ENCODE results near the gene DNMT1.

The DNMT1 gene

GRCh38 chr19:10100163-10100785 lies 94.5 kb downstream of the DNMT1 start:
- Histone ChIP-seq H3K9ac (ENCODE audit: low read length) (no peak overlapping the region), H3K56ac (ENCODE audit: low read length) (no peak overlapping the region)
- WGBS (ENCODE audit: extremely low coverage, insufficient coverage, low lambda C conversion rate): no CpG with 5 or more reads among the region's 5 CpGs

GRCh38 chr19:10096615-10096963 lies 98.2 kb downstream of the DNMT1 start:
- Histone ChIP-seq H2BK15ac (replicated peaks; ENCODE audit: low read depth) (no peak overlapping the region), H3K56ac (ENCODE audit: low read length) (peak overlapping the region; percentile 94), H3K4ac (ENCODE audit: low read depth, low read length) (peak overlapping the region; percentile 40), H4K5ac (ENCODE audit: low read length) (no peak overlapping the region), H3K4me1 (ENCODE audit: control insufficient read depth, low read depth, low read length) (no peaks in the 10 kb centered on the region), H3K79me1 (ENCODE audit: low read length) (no peaks in the 10 kb centered on the region), H3K9ac (ENCODE audit: low read length) (peak overlapping the region; percentile 84), H2BK5ac (ENCODE audit: low read length) (no peak overlapping the region), H3K23ac (ENCODE audit: low read length) (no peak overlapping the region), H4K8ac (ENCODE audit: low read depth, low read length) (peak overlapping the region; percentile 84), H3K27ac (ENCODE audit: low read depth, low read length) (no peak overlapping the region), H2AK5ac (ENCODE audit: low read length) (no peak overlapping the region), H3K36me3 (ENCODE audit: control insufficient read depth, insufficient read depth, low read length) (no peaks in the 10 kb centered on the region), H3K79me2 (ENCODE audit: control insufficient read depth, insufficient read depth, low read length) (no peaks in the 10 kb centered on the region), H3K27me3 (ENCODE audit: insufficient read depth, low read length, poor library complexity) (peaks cover 2% of the 10 kb centered on the region), H3K4me3 (ENCODE audit: low read length) (no peak overlapping the region), H2BK120ac (ENCODE audit: low read depth, low read length) (no peak overlapping the region), H3K4me2 (ENCODE audit: low read length) (peak overlapping the region; percentile 79), H3K18ac (ENCODE audit: low read length) (no peak overlapping the region)
- no CpG with 5 or more reads among the region's 26 CpGs for WGBS (ENCODE audit: extremely low coverage, insufficient coverage, low lambda C conversion rate)
- no peak for DNase-seq

More at GRCh38 chr19:10100163-10100785, 94.5 kb downstream of the DNMT1 start:
- Histone ChIP-seq H2BK5ac (ENCODE audit: low read length) (no peak overlapping the region), H4K8ac (ENCODE audit: low read depth, low read length) (no peak overlapping the region), H3K4ac (ENCODE audit: low read depth, low read length) (no peak overlapping the region), H2BK120ac (ENCODE audit: low read depth, low read length) (no peak overlapping the region), H3K18ac (ENCODE audit: low read length) (no peak overlapping the region), H3K4me1 (ENCODE audit: control insufficient read depth, low read depth, low read length) (no peaks in the 10 kb centered on the region), H3K4me3 (ENCODE audit: low read length) (no peak overlapping the region), H3K79me2 (ENCODE audit: control insufficient read depth, insufficient read depth, low read length) (no peaks in the 10 kb centered on the region), H4K5ac (ENCODE audit: low read length) (no peak overlapping the region), H3K23ac (ENCODE audit: low read length) (no peak overlapping the region), H3K36me3 (ENCODE audit: control insufficient read depth, insufficient read depth, low read length) (no peaks in the 10 kb centered on the region), H3K4me2 (ENCODE audit: low read length) (no peak overlapping the region), H2BK15ac (replicated peaks; ENCODE audit: low read depth) (no peak overlapping the region), H3K27me3 (ENCODE audit: insufficient read depth, low read length, poor library complexity) (peaks cover 2% of the 10 kb centered on the region), H2AK5ac (ENCODE audit: low read length) (no peak overlapping the region), H3K27ac (ENCODE audit: low read depth, low read length) (no peak overlapping the region), H3K79me1 (ENCODE audit: low read length) (no peaks in the 10 kb centered on the region)
- no peak for DNase-seq

GRCh38 chr19:10095948-10096614 lies 98.7 kb downstream of the DNMT1 start:
- Histone ChIP-seq H3K4ac (ENCODE audit: low read depth, low read length) (peak overlapping the region; percentile 40), H2BK5ac (ENCODE audit: low read length) (no peak overlapping the region), H3K4me2 (ENCODE audit: low read length) (peak overlapping the region; percentile 79), H4K8ac (ENCODE audit: low read depth, low read length) (peak overlapping the region; percentile 84), H4K5ac (ENCODE audit: low read length) (no peak overlapping the region), H3K56ac (ENCODE audit: low read length) (peak overlapping the region; percentile 94), H3K27me3 (ENCODE audit: insufficient read depth, low read length, poor library complexity) (peaks cover 2% of the 10 kb centered on the region), H3K4me1 (ENCODE audit: control insufficient read depth, low read depth, low read length) (no peaks in the 10 kb centered on the region), H2AK5ac (ENCODE audit: low read length) (no peak overlapping the region), H3K79me1 (ENCODE audit: low read length) (no peaks in the 10 kb centered on the region), H3K9ac (ENCODE audit: low read length) (peak overlapping the region; percentile 84), H3K27ac (ENCODE audit: low read depth, low read length) (no peak overlapping the region), H3K4me3 (ENCODE audit: low read length) (no peak overlapping the region), H3K23ac (ENCODE audit: low read length) (no peak overlapping the region), H2BK15ac (replicated peaks; ENCODE audit: low read depth) (no peak overlapping the region), H3K18ac (ENCODE audit: low read length) (no peak overlapping the region), H3K79me2 (ENCODE audit: control insufficient read depth, insufficient read depth, low read length) (no peaks in the 10 kb centered on the region), H3K36me3 (ENCODE audit: control insufficient read depth, insufficient read depth, low read length) (no peaks in the 10 kb centered on the region), H2BK120ac (ENCODE audit: low read depth, low read length) (no peak overlapping the region)
- peak; percentile 93 for DNase-seq
- WGBS (ENCODE audit: extremely low coverage, insufficient coverage, low lambda C conversion rate): no CpG with 5 or more reads among the region's 97 CpGs

GRCh38 chr19:10095622-10095947 lies 99.2 kb downstream of the DNMT1 start:
- H3K27ac ChIP-seq (ENCODE audit: low read depth, low read length): no peak overlapping the region
- DNase-seq: no peak
- H4K8ac ChIP-seq (ENCODE audit: low read depth, low read length): no peak overlapping the region
- H3K18ac ChIP-seq (ENCODE audit: low read length): no peak overlapping the region
- H2BK15ac ChIP-seq (replicated peaks; ENCODE audit: low read depth): no peak overlapping the region
- no peak overlapping the region for H2BK120ac ChIP-seq (ENCODE audit: low read depth, low read length)
- H3K23ac ChIP-seq (ENCODE audit: low read length): no peak overlapping the region
- no peak overlapping the region for H4K5ac ChIP-seq (ENCODE audit: low read length)
- no peak overlapping the region for H3K4ac ChIP-seq (ENCODE audit: low read depth, low read length)
- H3K4me1 ChIP-seq (ENCODE audit: control insufficient read depth, low read depth, low read length): no peaks in the 10 kb centered on the region
- H3K27me3 ChIP-seq (ENCODE audit: insufficient read depth, low read length, poor library complexity): peaks cover 2% of the 10 kb centered on the region
- no peaks in the 10 kb centered on the region for H3K79me2 ChIP-seq (ENCODE audit: control insufficient read depth, insufficient read depth, low read length)
- no peaks in the 10 kb centered on the region for H3K36me3 ChIP-seq (ENCODE audit: control insufficient read depth, insufficient read depth, low read length)
- no CpG with 5 or more reads among the region's 7 CpGs for WGBS (ENCODE audit: extremely low coverage, insufficient coverage, low lambda C conversion rate)
- H2AK5ac ChIP-seq (ENCODE audit: low read length): no peak overlapping the region
- H3K4me2 ChIP-seq (ENCODE audit: low read length): no peak overlapping the region
- no peak overlapping the region for H3K56ac ChIP-seq (ENCODE audit: low read length)
- H3K4me3 ChIP-seq (ENCODE audit: low read length): no peak overlapping the region
- no peak overlapping the region for H3K9ac ChIP-seq (ENCODE audit: low read length)
- H3K79me1 ChIP-seq (ENCODE audit: low read length): no peaks in the 10 kb centered on the region
- no peak overlapping the region for H2BK5ac ChIP-seq (ENCODE audit: low read length)

- peak; percentile 44 for DNase-seq
- no CpG with 5 or more reads among the region's 22 CpGs for WGBS (ENCODE audit: extremely low coverage, insufficient coverage, low lambda C conversion rate)
- no peak overlapping the region for H3K4ac ChIP-seq (ENCODE audit: low read depth, low read length)
These were observed 101.2 kb downstream of the DNMT1 start for GRCh38 chr19:10093295-10094186.

More at GRCh38 chr19:10093295-10094186, 101.2 kb downstream of the DNMT1 start:
- Histone ChIP-seq H3K23ac (ENCODE audit: low read length) (no peak overlapping the region), H3K18ac (ENCODE audit: low read length) (no peak overlapping the region), H3K27me3 (ENCODE audit: insufficient read depth, low read length, poor library complexity) (peaks cover 2% of the 10 kb centered on the region), H3K36me3 (ENCODE audit: control insufficient read depth, insufficient read depth, low read length) (no peaks in the 10 kb centered on the region), H2AK5ac (ENCODE audit: low read length) (no peak overlapping the region), H3K27ac (ENCODE audit: low read depth, low read length) (no peak overlapping the region), H4K5ac (ENCODE audit: low read length) (no peak overlapping the region), H3K4me1 (ENCODE audit: control insufficient read depth, low read depth, low read length) (no peaks in the 10 kb centered on the region), H3K79me2 (ENCODE audit: control insufficient read depth, insufficient read depth, low read length) (no peaks in the 10 kb centered on the region), H2BK15ac (replicated peaks; ENCODE audit: low read depth) (no peak overlapping the region), H3K4me3 (ENCODE audit: low read length) (no peak overlapping the region), H3K56ac (ENCODE audit: low read length) (no peak overlapping the region), H3K79me1 (ENCODE audit: low read length) (no peaks in the 10 kb centered on the region), H2BK5ac (ENCODE audit: low read length) (no peak overlapping the region), H2BK120ac (ENCODE audit: low read depth, low read length) (no peak overlapping the region), H3K4me2 (ENCODE audit: low read length) (no peak overlapping the region), H4K8ac (ENCODE audit: low read depth, low read length) (no peak overlapping the region), H3K9ac (ENCODE audit: low read length) (no peak overlapping the region)

Data from mesendoderm (in vitro differentiated cells).